HCT116 (cell line): ENCODE data around the gene ADIPOQ. TPM values are rescaled to one million over a fixed set of nuclear protein-coding genes. Genes with fewer than 3 reads are reported as not detected.

ENCODE experiments used
- total RNA-seq: library from RNA; stranded (reverse); gene quantifications from one replicate; pipeline ENCODE4 v1.2.1, GENCODE V29; 2021; ENCODE audit not compliant: unreplicated experiment

Gene ADIPOQ
- total RNA-seq, 1 experiment from 2014 or later, result not detected

Other genes starting within 250 kb of the ADIPOQ start
- 1.6 TPM for gene AHSG, start 229.7 kb upstream of the ADIPOQ start, total RNA-seq
- gene FETUB, start 202.3 kb upstream of the ADIPOQ start, total RNA-seq, result not detected
- gene HRG, start 176.7 kb upstream of the ADIPOQ start, total RNA-seq, result 0.42 TPM
- gene KNG1, start 125.4 kb upstream of the ADIPOQ start, total RNA-seq, result 0.25 TPM
- 398 TPM for gene EIF4A2, start 59.1 kb upstream of the ADIPOQ start, total RNA-seq
- 86.2 TPM for gene RFC4, start 36.2 kb upstream of the ADIPOQ start, total RNA-seq
- gene ST6GAL1, start 87.8 kb downstream of the ADIPOQ start, total RNA-seq, result 15.6 TPM